Parathyroid adenoma (tissue), 2 donors: ENCODE data around the gene GINS1.

ENCODE experiments used
- H2AFZ ChIP-seq: fragments of 300-600 bp; sonication (generic); one replicate; pipeline ENCODE4 v1.7.0; 2017; ENCODE audit warnings: antibody characterized with exemption, mild to moderate bottlenecking
- H3K27ac ChIP-seq: fragments of 300-600 bp; sonication (generic); one replicate; pipeline ENCODE4 v1.7.0; 2017
- H3K27me3 ChIP-seq: fragments of 300-600 bp; sonication (generic); one replicate; pipeline ENCODE4 v1.7.0; 2017; ENCODE audit warnings: low read length; ENCODE audit not compliant: control insufficient read depth, insufficient read depth
- H3K36me3 ChIP-seq: fragments of 300-600 bp; sonication (generic); one replicate; pipeline ENCODE4 v1.7.0; 2017; ENCODE audit warnings: low read length; ENCODE audit not compliant: control insufficient read depth, insufficient read depth
- H3K4me1 ChIP-seq: fragments of 300-600 bp; sonication (generic); one replicate; pipeline ENCODE4 v1.7.0; 2017; ENCODE audit warnings: control low read depth
- H3K4me2 ChIP-seq: fragments of 300-600 bp; sonication (generic); one replicate; pipeline ENCODE4 v1.7.0; 2017; ENCODE audit warnings: low read length
- H3K4me3 ChIP-seq: fragments of 300-600 bp; sonication (generic); one replicate; pipeline ENCODE4 v1.7.0; 2017; ENCODE audit warnings: low read depth, low read length
- H3K79me2 ChIP-seq: fragments of 300-600 bp; sonication (generic); one replicate; pipeline ENCODE4 v1.7.0; 2017; ENCODE audit warnings: control low read depth
- H3K9ac ChIP-seq: fragments of 300-600 bp; sonication (generic); one replicate; pipeline ENCODE4 v1.7.0; 2017; ENCODE audit warnings: mild to moderate bottlenecking
- H3K9me3 ChIP-seq: fragments of 300-600 bp; sonication (generic); one replicate; pipeline ENCODE4 v1.7.0; 2017; ENCODE audit warnings: low read length; ENCODE audit not compliant: control insufficient read depth
- TF ChIP-seq, protein P1 (sequence below): fragments of 300-600 bp; sonication (generic); IDR thresholded peaks from one replicate; pipeline ENCODE4 v1.7.0; 2017; ENCODE audit warnings: antibody characterized with exemption, mild to moderate bottlenecking
- donor health status: primary hyperparathyroidism.

GINS1 gene

DNA sequence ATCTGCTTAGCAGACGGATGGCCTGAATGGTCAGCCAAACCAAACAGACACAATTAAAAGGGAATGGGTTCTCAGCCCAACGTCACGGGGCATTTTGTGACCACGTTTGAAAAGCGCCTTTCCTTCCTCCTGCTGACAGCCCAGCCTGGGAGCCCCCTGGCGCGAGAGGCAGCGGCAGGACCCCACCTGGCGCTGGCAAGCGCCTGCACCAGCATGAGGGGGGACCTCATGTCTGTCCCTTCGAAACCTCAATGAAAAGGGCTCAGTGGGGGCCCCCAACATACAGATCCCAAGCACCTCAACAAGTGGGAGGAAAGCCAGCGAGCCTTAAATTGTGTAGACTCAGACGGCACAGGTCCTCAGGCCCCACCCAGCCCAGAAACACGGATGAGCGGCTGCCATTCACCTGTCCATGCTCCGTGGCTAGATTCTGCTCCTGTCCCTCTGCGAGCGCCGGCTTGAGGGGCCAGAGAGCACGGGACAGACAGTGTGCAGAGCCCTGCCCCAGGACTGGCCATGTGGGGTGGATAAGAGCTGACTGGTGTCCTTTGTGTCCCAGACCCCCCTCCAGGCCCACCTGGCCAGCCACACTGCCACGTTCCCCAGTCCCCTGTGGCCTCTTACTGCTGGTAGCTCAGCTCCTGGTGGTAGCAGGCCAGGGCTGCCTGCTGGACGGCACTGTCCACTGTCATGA is 90.3 kb downstream of the GINS1 start:
- Histone ChIP-seq H3K27me3 (no peaks in the 10 kb centered on the region), H3K36me3 (no peaks in the 10 kb centered on the region), H2AFZ (no peak overlapping the region), H3K4me3 (no peak overlapping the region), H3K79me2 (peaks cover 10% of the 10 kb centered on the region), H3K9me3 (no peaks in the 10 kb centered on the region), H3K9ac (no peak overlapping the region), H3K4me2 (peak overlapping the region; percentile 39), H3K27ac (peak overlapping the region; percentile 53), H3K4me1 (peaks cover 9% of the 10 kb centered on the region)
- TF ChIP-seq, protein P1, sequence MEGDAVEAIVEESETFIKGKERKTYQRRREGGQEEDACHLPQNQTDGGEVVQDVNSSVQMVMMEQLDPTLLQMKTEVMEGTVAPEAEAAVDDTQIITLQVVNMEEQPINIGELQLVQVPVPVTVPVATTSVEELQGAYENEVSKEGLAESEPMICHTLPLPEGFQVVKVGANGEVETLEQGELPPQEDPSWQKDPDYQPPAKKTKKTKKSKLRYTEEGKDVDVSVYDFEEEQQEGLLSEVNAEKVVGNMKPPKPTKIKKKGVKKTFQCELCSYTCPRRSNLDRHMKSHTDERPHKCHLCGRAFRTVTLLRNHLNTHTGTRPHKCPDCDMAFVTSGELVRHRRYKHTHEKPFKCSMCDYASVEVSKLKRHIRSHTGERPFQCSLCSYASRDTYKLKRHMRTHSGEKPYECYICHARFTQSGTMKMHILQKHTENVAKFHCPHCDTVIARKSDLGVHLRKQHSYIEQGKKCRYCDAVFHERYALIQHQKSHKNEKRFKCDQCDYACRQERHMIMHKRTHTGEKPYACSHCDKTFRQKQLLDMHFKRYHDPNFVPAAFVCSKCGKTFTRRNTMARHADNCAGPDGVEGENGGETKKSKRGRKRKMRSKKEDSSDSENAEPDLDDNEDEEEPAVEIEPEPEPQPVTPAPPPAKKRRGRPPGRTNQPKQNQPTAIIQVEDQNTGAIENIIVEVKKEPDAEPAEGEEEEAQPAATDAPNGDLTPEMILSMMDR, result no peak
